Nephron (organoid): ENCODE measurements around the gene EPDR1.

ENCODE experiments used
- H3K27ac Mint-ChIP-seq, 3 experiments: 2 replicates each; pipeline ENCODE4 v1.8.0; 2020; ENCODE audit warnings: mixed read lengths in 3 of 3, mild to moderate bottlenecking in 2 of 3, moderate library complexity in 1 of 3
- H3K27me3 Mint-ChIP-seq: 2 replicates; pipeline ENCODE4 v1.8.0; 2021; ENCODE audit warnings: low read depth, mild to moderate bottlenecking, moderate library complexity, mixed read lengths
- H3K36me3 Mint-ChIP-seq: 2 replicates; pipeline ENCODE4 v1.8.0; 2020; ENCODE audit warnings: low read depth, mixed read lengths
- H3K4me1 Mint-ChIP-seq: 2 replicates; pipeline ENCODE4 v1.8.0; 2020; ENCODE audit warnings: mixed read lengths
- H3K4me3 Mint-ChIP-seq, 3 experiments: 2 replicates each; pipeline ENCODE4 v1.8.0; 2020; ENCODE audit warnings: mild to moderate bottlenecking in 3 of 3, mixed read lengths in 3 of 3, moderate library complexity in 2 of 3
- H3K9me3 Mint-ChIP-seq: 2 replicates; pipeline ENCODE4 v1.8.0; 2020; ENCODE audit warnings: mixed read lengths
- TF ChIP-seq, protein P1 (sequence below), 3 experiments: fragments of 200-600 bp; sonication (generic); IDR thresholded peaks; one replicate each; pipeline ENCODE4 v1.5.0; 2021; ENCODE audit warnings: antibody characterized with exemption in 3 of 3; ENCODE audit not compliant: unreplicated experiment in 3 of 3

The EPDR1 gene

DNA sequence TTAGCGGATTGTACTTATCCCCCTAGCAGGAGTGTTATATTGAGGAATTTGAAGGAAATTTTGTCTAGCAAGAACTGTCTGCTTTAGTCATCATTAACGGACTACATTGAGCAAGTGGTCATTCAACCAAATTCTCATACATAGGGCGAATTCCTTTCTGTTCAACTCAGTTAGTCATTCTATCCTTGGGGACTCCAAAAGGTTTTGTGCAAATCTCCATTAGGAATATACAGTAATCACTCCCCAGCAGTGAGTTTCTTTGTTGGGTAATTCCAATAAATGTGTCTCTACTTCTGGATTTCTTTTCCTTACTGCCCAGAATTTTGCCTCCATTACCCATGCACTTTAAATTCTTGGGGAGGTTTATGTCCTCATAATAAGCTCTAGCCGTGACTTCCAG is 51.1 kb downstream of the EPDR1 start:
- Mint-ChIP-seq H3K27me3 (no peaks in the 10 kb centered on the region), H3K9me3 (no peaks in the 10 kb centered on the region), H3K27ac (no peak overlapping the region), H3K4me1 (peaks cover 27% of the 10 kb centered on the region), H3K4me3 (no peak overlapping the region), H3K36me3 (no peaks in the 10 kb centered on the region)
- TF ChIP-seq, protein P1, sequence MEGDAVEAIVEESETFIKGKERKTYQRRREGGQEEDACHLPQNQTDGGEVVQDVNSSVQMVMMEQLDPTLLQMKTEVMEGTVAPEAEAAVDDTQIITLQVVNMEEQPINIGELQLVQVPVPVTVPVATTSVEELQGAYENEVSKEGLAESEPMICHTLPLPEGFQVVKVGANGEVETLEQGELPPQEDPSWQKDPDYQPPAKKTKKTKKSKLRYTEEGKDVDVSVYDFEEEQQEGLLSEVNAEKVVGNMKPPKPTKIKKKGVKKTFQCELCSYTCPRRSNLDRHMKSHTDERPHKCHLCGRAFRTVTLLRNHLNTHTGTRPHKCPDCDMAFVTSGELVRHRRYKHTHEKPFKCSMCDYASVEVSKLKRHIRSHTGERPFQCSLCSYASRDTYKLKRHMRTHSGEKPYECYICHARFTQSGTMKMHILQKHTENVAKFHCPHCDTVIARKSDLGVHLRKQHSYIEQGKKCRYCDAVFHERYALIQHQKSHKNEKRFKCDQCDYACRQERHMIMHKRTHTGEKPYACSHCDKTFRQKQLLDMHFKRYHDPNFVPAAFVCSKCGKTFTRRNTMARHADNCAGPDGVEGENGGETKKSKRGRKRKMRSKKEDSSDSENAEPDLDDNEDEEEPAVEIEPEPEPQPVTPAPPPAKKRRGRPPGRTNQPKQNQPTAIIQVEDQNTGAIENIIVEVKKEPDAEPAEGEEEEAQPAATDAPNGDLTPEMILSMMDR (IDR thresholded peaks at IDR 0.05; ENCODE audit: unreplicated experiment in 3 of 3) = no peak

DNA sequence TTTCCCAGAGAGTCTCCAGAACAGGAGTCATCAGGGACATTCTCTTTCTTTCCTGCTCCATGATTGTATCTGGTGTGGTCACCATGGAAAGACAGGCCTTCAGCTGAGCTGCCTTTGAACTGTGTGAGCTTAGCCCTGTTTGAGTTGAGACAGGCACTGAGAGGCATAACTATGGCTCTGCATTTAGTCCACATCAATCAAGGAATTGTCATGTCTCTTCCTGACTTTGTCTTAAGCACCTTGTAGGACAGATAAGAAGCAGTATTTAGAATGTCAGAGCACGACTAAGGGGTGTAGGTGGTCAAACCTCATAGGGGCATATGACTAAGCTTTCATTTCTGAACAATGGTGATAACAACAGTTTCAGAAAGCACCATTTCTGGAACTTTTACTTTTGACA is 53.5 kb downstream of the EPDR1 start:
- Mint-ChIP-seq H3K36me3 (no peaks in the 10 kb centered on the region), H3K27ac (no peak overlapping the region), H3K27me3 (peaks cover 5% of the 10 kb centered on the region), H3K4me1 (peaks cover 44% of the 10 kb centered on the region), H3K4me3 (no peak overlapping the region), H3K9me3 (no peaks in the 10 kb centered on the region)
- TF ChIP-seq, protein P1 (IDR thresholded peaks at IDR 0.05; ENCODE audit: unreplicated experiment in 3 of 3) = no peak

DNA sequence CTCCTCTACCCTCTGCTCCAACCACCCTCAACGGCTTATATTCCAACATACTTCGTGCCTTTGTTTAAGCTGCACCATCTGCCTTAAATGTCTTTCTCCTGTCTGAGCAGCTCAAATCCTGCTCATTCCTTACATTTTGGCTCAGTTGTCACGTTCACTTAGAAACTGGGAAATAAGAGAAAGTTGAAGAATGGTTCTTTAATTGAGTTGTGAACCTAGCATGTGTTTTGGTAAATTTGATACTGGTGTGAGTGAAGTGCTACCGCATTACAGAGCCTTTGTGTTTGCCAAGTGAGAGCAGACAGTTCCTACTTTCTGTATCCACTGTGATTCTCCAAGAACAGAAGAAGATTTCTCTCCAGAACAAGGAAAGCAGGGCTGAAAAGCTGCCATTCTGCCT is 54.3 kb downstream of the EPDR1 start:
- Mint-ChIP-seq H3K27me3 (peaks cover 5% of the 10 kb centered on the region), H3K4me1 (peaks cover 43% of the 10 kb centered on the region)

DNA sequence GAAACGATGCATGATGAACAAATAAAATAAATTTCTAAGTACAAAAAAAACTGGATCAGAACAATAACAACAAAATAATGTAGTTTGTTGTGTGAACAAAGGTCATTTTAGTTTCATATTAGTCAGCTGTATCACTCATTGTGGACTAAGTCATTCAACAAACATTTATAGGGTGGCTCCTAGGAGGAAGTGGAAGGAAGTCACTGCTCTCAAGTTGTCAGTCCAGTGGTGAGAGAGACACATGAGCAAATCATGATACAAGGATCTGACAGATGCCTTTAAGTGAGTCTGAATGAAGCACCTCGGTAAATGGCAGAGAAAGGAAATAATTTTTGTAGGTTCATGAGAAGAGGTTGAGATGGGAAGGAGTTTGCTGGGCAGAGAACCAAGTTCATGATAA is 56.8 kb downstream of the EPDR1 start:
- TF ChIP-seq, protein P1 (IDR thresholded peaks at IDR 0.05; ENCODE audit: unreplicated experiment in 3 of 3) = no peak
- H3K4me1 Mint-ChIP-seq = peaks cover 45% of the 10 kb centered on the region
- H3K27me3 Mint-ChIP-seq = peaks cover 5% of the 10 kb centered on the region
- no peak overlapping the region for H3K4me3 Mint-ChIP-seq
- no peaks in the 10 kb centered on the region for H3K9me3 Mint-ChIP-seq
- H3K27ac Mint-ChIP-seq = peak overlapping the region in 1 of 3 experiments; percentile 1
- H3K36me3 Mint-ChIP-seq = no peaks in the 10 kb centered on the region

More for the DNA sequence above, 54.3 kb downstream of the EPDR1 start:
- TF ChIP-seq, protein P1 (IDR thresholded peaks at IDR 0.05; ENCODE audit: unreplicated experiment in 3 of 3) = no peak
- no peaks in the 10 kb centered on the region for H3K36me3 Mint-ChIP-seq
- peak overlapping the region; percentile 18 to 88 (median 37) for H3K27ac Mint-ChIP-seq
- H3K9me3 Mint-ChIP-seq = no peaks in the 10 kb centered on the region
- H3K4me3 Mint-ChIP-seq = no peak overlapping the region

DNA sequence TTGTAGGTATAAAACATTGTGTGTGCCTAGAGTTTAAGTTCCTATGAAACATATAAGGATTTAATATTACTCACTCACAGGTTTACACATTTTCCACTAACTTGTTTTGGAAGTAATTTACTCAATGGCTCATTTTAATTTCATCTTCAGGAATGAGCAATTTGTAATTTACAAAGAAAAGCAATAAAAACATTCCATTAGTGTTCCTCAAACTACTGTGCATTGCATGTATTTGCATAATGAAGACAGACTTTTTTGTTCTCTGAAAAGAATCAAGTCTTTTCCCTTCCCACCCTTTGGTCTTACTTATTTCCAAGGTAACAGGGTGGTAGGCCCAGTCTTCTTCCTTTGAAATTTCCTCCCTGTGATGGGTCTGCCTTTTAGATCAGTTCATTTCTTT is 61.2 kb downstream of the EPDR1 start:
- TF ChIP-seq, protein P1 (IDR thresholded peaks at IDR 0.05; ENCODE audit: unreplicated experiment in 3 of 3) = no peak
- no peak overlapping the region for H3K27ac Mint-ChIP-seq

DNA sequence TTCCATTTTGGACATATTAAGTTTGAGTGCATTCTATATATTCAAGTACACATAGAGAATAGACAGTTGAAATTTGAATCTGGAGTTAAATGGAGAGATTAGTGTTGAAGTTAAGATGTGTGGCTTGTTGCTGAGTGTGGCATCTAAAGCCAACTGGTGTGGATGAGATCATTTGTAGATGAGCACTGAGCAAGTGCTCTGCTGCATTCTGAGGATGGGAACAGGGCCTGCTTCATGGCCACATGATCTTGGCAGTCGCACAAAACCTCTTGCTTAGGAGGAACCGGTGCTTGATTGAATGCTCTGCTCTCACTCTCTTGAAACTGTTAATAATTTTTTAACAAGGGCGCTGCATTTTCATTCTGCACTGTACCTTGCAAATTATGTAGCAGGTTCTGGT is 62.0 kb downstream of the EPDR1 start:
- H3K27ac Mint-ChIP-seq = no peak overlapping the region
- H3K27me3 Mint-ChIP-seq = peaks cover 5% of the 10 kb centered on the region
- H3K36me3 Mint-ChIP-seq = no peaks in the 10 kb centered on the region
- no peak overlapping the region for H3K4me3 Mint-ChIP-seq
- H3K9me3 Mint-ChIP-seq = no peaks in the 10 kb centered on the region
- peaks cover 50% of the 10 kb centered on the region for H3K4me1 Mint-ChIP-seq
- TF ChIP-seq, protein P1 (IDR thresholded peaks at IDR 0.05; ENCODE audit: unreplicated experiment in 3 of 3) = no peak

More for the DNA sequence above, 61.2 kb downstream of the EPDR1 start:
- H3K9me3 Mint-ChIP-seq = no peaks in the 10 kb centered on the region
- no peaks in the 10 kb centered on the region for H3K36me3 Mint-ChIP-seq
- H3K4me3 Mint-ChIP-seq = no peak overlapping the region
- peaks cover 50% of the 10 kb centered on the region for H3K4me1 Mint-ChIP-seq
- peaks cover 5% of the 10 kb centered on the region for H3K27me3 Mint-ChIP-seq
